Testis (tissue), 5 donors: ENCODE results near the gene COPZ1. TPM values are rescaled to one million over a fixed set of nuclear protein-coding genes. Genes with fewer than 3 reads are reported as not detected.

Source experiments
- DNase-seq: peaks from one replicate; pipeline ENCODE4 v3.0.0-alpha.2; 2019
- H3K27ac ChIP-seq, 2 donors: fragments of 200-600 bp; sonication (generic); one replicate each; pipeline ENCODE4 v1.5.1; 2019
- H3K27me3 ChIP-seq: fragments of 200-600 bp; sonication (generic); one replicate; pipeline ENCODE4 v1.5.1; 2019
- H3K36me3 ChIP-seq: fragments of 200-600 bp; sonication (generic); one replicate; pipeline ENCODE4 v1.5.1; 2017; ENCODE audit warnings: low read depth; ENCODE audit errors: missing control alignments
- H3K4me1 ChIP-seq: fragments of 200-600 bp; sonication (generic); one replicate; pipeline ENCODE4 v1.5.1; 2019
- H3K4me3 ChIP-seq, 2 donors: fragments of 200-600 bp; sonication (generic); one replicate each; pipeline ENCODE4 v1.5.1; 2017 to 2019
- H3K9me3 ChIP-seq: fragments of 200-600 bp; sonication (generic); one replicate; pipeline ENCODE4 v1.5.1; 2017
- POLR2A ChIP-seq: fragments of 450-650 bp; IDR thresholded peaks from one replicate; pipeline ENCODE4 v1.6.1; 2017; ENCODE audit warnings: antibody characterized with exemption, mild to moderate bottlenecking, moderate library complexity
- WGBS, 2 donors: methylation state at CpG; one replicate each; pipeline ENCODE4 v1.1.5; 2018; 5-methylcytosine and 5-hydroxymethylcytosine counted together
- intact Hi-C: fragments of 100-400 bp; cut with DNase I; formaldehyde crosslinking; loops from one replicate; pipeline ENCODE4 v1.15.1; 2023; ENCODE audit warnings: low total_unique reads
- long read RNA-seq, 2 donors: transcript quantifications; one replicate each; lab custom pipeline, GENCODE V29; 2026
- polyA plus RNA-seq: library from polyadenylated mRNA; stranded (reverse); fragments of 350-450 nt; fragmentation: Illumina TruSeq; extraction: RNeasy Lipid Tissue Mini Kit (QIAGEN cat#74804); gene quantifications from one replicate; pipeline ENCODE4 v1.2.3, GENCODE V29; 2014; ENCODE audit warnings: low read depth, low replicate concordance; ENCODE audit not compliant: insufficient read depth
- total RNA-seq, 2 donors: library from RNA; depleted of rRNA; stranded (reverse); fragments of >200 nt; gene quantifications; one replicate each; pipeline ENCODE4 v1.2.3, GENCODE V29; 2016
- TF ChIP-seq, protein P1 (sequence below), 3 experiments: fragments of 450-650 bp in 2 of 3; fragments of 200-600 bp in 1 of 3; sonication (generic) in 1 of 3; IDR thresholded peaks; one replicate each; pipeline ENCODE4 v1.5.1; 2016 to 2019; ENCODE audit warnings: antibody characterized with exemption in 3 of 3, mild to moderate bottlenecking in 2 of 3, moderate library complexity in 1 of 3

Gene COPZ1, protein sequence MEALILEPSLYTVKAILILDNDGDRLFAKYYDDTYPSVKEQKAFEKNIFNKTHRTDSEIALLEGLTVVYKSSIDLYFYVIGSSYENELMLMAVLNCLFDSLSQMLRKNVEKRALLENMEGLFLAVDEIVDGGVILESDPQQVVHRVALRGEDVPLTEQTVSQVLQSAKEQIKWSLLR
- total RNA-seq (10 to 100 TPM; 45.9 to 63.9 TPM), polyA plus RNA-seq (123 TPM)
- long read RNA-seq, donor 1, transcript COPZ1-202 (8 exons, 880 nt) = minor isoform, 5 of 135 reads
- long read RNA-seq, donor 1, transcript COPZ1-201 (9 exons, 1,897 nt) = major isoform, 97 of 135 reads
- long read RNA-seq, donor 1, partial matches to known transcripts = 19 of 135 reads
- long read RNA-seq, donor 1, other reads (novel, unspliced or antisense) = 5 of 135 reads
- long read RNA-seq, donor 2, transcript COPZ1-201 (9 exons, 1,897 nt) = major isoform, 53 of 67 reads
- long read RNA-seq, donor 2, partial matches to known transcripts = 7 of 67 reads
- long read RNA-seq, donor 2, other reads (novel, unspliced or antisense) = 0 of 67 reads

DNA sequence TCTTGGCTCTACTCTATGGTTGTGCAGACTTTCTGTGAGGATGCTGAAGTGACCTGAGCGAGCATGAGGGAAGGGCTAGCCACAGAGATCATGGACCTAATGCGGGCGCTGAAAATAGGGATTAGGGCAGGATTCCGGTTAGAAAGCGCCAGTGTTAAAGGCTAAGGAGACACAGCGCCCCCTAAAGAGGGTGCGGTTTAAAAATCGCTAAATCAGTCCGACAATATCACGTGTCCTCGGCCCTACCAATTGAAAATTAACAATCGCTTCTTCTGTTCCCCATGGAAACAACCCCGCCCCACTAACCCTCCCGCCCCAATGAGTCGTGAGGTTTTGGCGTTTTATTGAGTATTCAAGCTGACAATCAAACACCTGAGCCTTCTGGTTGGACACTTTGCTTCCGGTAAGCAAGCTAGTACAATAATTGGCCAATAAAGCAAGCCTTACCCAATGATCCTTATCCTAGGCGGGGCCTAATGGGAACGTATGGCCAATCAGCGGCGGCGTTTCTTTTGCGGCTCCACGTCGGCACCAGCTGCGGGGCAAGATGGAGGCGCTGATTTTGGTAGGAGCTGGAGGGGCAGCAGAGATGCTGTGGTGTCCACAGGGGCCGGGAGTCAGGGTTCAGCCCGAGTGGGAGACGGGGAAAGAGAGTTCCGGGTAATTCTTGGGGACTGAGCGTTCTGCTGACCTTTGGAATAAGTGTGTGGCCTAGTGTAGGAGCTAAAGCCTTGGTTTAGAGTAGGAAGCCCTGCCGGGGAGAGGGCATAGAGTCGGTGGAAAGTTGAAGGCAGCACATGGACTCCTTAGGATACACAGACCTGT is at the start of gene COPZ1:
Gene COPZ1, plus strand, starts transcription at position 515 of the 825 bp plus-strand sequence. Its CDS starts 33 bp downstream, at position 548.
- Histone ChIP-seq H3K36me3 (no peaks in the 10 kb centered on the region), H3K9me3 (no peaks in the 10 kb centered on the region), H3K27me3 (no peaks in the 10 kb centered on the region), H3K4me1 (peaks cover 12% of the 10 kb centered on the region), H3K27ac (peak within 1 kb of the TSS; percentile 84 to 91), H3K4me3 (peak within 1 kb of the TSS; percentile 68 to 73)
- peak; percentile 98 for DNase-seq
- intact Hi-C loops = no loop called here
- WGBS, 2 donors = 2 to 6% methylated on average over 12 to 34 of the region's 34 CpGs
- TF ChIP-seq POLR2A = peak; percentile 70
- TF ChIP-seq, protein P1, sequence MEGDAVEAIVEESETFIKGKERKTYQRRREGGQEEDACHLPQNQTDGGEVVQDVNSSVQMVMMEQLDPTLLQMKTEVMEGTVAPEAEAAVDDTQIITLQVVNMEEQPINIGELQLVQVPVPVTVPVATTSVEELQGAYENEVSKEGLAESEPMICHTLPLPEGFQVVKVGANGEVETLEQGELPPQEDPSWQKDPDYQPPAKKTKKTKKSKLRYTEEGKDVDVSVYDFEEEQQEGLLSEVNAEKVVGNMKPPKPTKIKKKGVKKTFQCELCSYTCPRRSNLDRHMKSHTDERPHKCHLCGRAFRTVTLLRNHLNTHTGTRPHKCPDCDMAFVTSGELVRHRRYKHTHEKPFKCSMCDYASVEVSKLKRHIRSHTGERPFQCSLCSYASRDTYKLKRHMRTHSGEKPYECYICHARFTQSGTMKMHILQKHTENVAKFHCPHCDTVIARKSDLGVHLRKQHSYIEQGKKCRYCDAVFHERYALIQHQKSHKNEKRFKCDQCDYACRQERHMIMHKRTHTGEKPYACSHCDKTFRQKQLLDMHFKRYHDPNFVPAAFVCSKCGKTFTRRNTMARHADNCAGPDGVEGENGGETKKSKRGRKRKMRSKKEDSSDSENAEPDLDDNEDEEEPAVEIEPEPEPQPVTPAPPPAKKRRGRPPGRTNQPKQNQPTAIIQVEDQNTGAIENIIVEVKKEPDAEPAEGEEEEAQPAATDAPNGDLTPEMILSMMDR (IDR thresholded peaks at IDR 0.05) = peak; percentile 59 to 85 (median 62)

DNA sequence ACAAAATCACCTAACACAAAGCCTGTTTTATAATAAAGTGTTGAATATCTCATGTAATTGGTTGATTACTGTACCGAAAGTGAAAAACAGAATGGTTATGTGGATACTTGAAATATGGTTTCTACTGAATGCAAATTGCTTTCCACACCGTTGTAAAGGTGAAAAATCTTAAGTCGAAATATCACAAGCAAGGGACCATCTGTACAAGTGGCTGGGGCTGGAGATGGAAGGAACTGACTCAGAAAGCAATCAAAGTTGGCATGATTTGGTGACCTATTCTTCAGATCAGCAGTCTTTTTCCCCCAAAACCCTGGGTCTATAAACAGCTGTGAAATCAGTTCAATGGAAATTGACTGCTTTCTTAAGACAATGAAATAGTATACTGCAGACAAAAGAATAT is 48.6 kb upstream of the COPZ1 start:
- TF ChIP-seq, protein P1 (IDR thresholded peaks at IDR 0.05) = no peak
- no peak for TF ChIP-seq POLR2A
- no peak for DNase-seq
- intact Hi-C loops = no loop called here
- Histone ChIP-seq H3K27ac (no peak overlapping the region), H3K4me1 (peaks cover 17% of the 10 kb centered on the region), H3K27me3 (no peaks in the 10 kb centered on the region), H3K36me3 (no peaks in the 10 kb centered on the region), H3K4me3 (no peak overlapping the region), H3K9me3 (no peaks in the 10 kb centered on the region)
- WGBS, 2 donors = 88 to 89% methylated on average over 3 of the region's 3 CpGs

DNA sequence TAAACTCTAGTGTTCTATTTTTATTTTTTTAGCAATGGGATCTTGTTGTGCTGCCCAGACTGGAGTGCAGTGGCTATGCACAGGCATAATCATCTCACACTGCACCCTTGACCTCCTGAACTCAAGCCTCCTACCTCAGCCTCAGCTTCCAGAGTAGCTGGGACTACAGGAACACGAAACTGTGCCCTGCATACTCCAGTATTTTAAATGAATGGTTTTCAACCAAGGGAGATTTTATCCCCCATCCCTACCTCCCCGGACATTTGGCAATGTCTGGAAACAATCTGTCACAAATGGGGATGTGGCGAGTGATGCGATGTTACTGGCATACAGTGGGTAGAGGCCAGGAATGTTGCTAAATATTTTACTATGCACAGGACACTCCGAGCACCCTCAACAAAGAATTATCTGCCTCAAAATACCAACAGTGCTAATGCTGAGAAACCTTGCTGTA is 47.1 kb upstream of the COPZ1 start:
- WGBS, 2 donors = 25 to 26% methylated on average over 5 of the region's 5 CpGs
- Histone ChIP-seq H3K9me3 (no peaks in the 10 kb centered on the region), H3K27me3 (no peaks in the 10 kb centered on the region), H3K4me1 (peaks cover 31% of the 10 kb centered on the region), H3K27ac (peak overlapping the region in 1 of 2 donors; percentile 90), H3K36me3 (no peaks in the 10 kb centered on the region), H3K4me3 (no peak overlapping the region)
- TF ChIP-seq POLR2A = no peak
- TF ChIP-seq, protein P1 (IDR thresholded peaks at IDR 0.05) = no peak
- intact Hi-C loops = no loop called here
- DNase-seq = no peak

DNA sequence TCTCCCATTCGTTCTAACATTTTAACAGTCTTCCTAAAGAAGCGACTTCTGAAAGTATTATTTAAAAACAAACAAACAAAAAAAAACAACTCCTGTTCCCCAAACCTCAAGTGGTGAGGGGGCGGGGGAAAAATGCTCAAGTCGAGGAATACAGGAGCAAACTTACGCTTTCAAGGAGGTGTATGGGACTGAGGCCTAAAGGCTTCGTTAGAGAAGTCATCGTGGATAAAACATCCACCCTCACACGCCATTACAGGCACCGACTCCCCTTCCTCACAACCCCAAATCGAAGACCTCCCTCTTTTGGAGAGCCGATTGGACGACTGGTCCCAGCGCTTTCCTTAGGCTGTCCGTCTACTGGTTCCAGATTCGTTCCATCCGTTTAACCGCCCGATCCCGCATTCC is 45.7 kb upstream of the COPZ1 start:
- 0 to 1% methylated on average over 19 of the region's 19 CpGs for WGBS, 2 donors
- peak overlapping the region; percentile 90 to 95 for H3K27ac ChIP-seq
- H3K4me1 ChIP-seq = peaks cover 38% of the 10 kb centered on the region
- no peaks in the 10 kb centered on the region for H3K9me3 ChIP-seq
- peak overlapping the region; percentile 78 to 88 for H3K4me3 ChIP-seq
- intact Hi-C loops = no loop called here
- TF ChIP-seq, protein P1 (IDR thresholded peaks at IDR 0.05) = no peak
- no peak for TF ChIP-seq POLR2A
- H3K27me3 ChIP-seq = no peaks in the 10 kb centered on the region
- no peaks in the 10 kb centered on the region for H3K36me3 ChIP-seq
- DNase-seq = no peak
